Measurements from ENCODE around the gene NOLC1.

GRCh38 chr10:102154466-102155116, 2.4 kb downstream of the NOLC1 start:
- no peak for TF ChIP-seq EZH2phosphoT487 (IDR thresholded peaks at IDR 0.05; ENCODE audit: insufficient read depth, low read depth)
- no peak for TF ChIP-seq EZH2 (IDR thresholded peaks at IDR 0.05; ENCODE audit: insufficient read depth, poor library complexity, severe bottlenecking)
